GM23248 (cell line): ENCODE data around the gene SHB.

Experiments
- EZH2 ChIP-seq: fragments of 200-600 bp; sonication (generic); IDR thresholded peaks from 2 replicates; pipeline ENCODE4 v1.6.1; 2018; ENCODE audit warnings: antibody characterized with exemption, mild to moderate bottlenecking; ENCODE audit not compliant: insufficient read depth, poor library complexity, severe bottlenecking
- EZH2phosphoT487 ChIP-seq: fragments of 200-600 bp; sonication (generic); IDR thresholded peaks from 2 replicates; pipeline ENCODE4 v1.6.1; 2018; ENCODE audit warnings: antibody characterized with exemption, moderate library complexity, mild to moderate bottlenecking, low read depth; ENCODE audit not compliant: insufficient read depth

GRCh38 chr9:37995961-37996818, 72.8 kb downstream of the SHB start:
- TF ChIP-seq EZH2 (no peak), EZH2phosphoT487 (no peak)
